IMR-90 (cell line): ENCODE results near the gene HYOU1. TPM values are rescaled to one million over a fixed set of nuclear protein-coding genes. Genes with fewer than 3 reads are reported as not detected.
"Not testable (repeated sequence)": the region's sequence is repeated elsewhere in the genome, so short reads cannot be mapped to it uniquely, and the experiment has no call there.

Source experiments
- ATAC-seq: fragments of 200-7000 bp; cut with Tn5 transposase; 2 replicates; pipeline ENCODE4 v1.9.1; 2020; ENCODE audit warnings: low read depth, mild to moderate bottlenecking, moderate library complexity
- BruUV-seq: library from RNA; stranded (reverse); fragments of 400-500 nt; replicated peaks from 2 replicates; lab custom pipeline; 2021; lab: Mats Ljungman, UMichigan
- CTCF ChIA-PET: fragments of 300-600 bp; formaldehyde crosslinking; extraction: SDS; loops from one replicate; lab custom pipeline; 2021; ENCODE audit warnings: antibody characterized with exemption; lab: Yijun Ruan, JAX
- POLR2A ChIA-PET: fragments of 300-600 bp; sonication (Branson Sonifier 250); formaldehyde crosslinking; loops from one replicate; lab custom pipeline; 2022; ENCODE audit warnings: antibody characterized with exemption; ENCODE audit not compliant: unreplicated experiment; lab: Charles Lee
- DNase-seq: peaks from one replicate; pipeline ENCODE4 v3.0.0; 2013
- H2AFZ ChIP-seq: replicated peaks from 2 replicates; pipeline ENCODE3; 2013; ENCODE audit warnings: low read length, mild to moderate bottlenecking; ENCODE audit not compliant: poor library complexity
- H2AK5ac ChIP-seq: 2 replicates; pipeline ENCODE4 v1.6.1; 2013; ENCODE audit warnings: low read depth, low read length, inconsistent platforms
- H2AK9ac ChIP-seq: replicated peaks from 2 replicates; pipeline ENCODE3; 2013; ENCODE audit warnings: mild to moderate bottlenecking, low read depth, low read length, moderate library complexity; ENCODE audit not compliant: poor library complexity
- H2BK120ac ChIP-seq: 2 replicates; pipeline ENCODE4 v1.6.1; 2013; ENCODE audit warnings: low read depth, low read length, inconsistent platforms
- H2BK15ac ChIP-seq: 3 replicates; pipeline ENCODE4 v1.6.1; 2013; ENCODE audit warnings: low read depth, low read length, inconsistent platforms
- H2BK20ac ChIP-seq: 2 replicates; pipeline ENCODE4 v1.6.1; 2013; ENCODE audit warnings: low read depth, mild to moderate bottlenecking, inconsistent platforms, low read length, moderate library complexity
- H2BK5ac ChIP-seq: 2 replicates; pipeline ENCODE4 v1.6.1; 2013; ENCODE audit warnings: mild to moderate bottlenecking, low read depth, low read length, inconsistent platforms; ENCODE audit not compliant: poor library complexity, severe bottlenecking
- H3K14ac ChIP-seq: replicated peaks from 2 replicates; pipeline ENCODE4 v1.6.1; 2013; ENCODE audit warnings: low read depth, low read length, inconsistent platforms
- H3K18ac ChIP-seq: 2 replicates; pipeline ENCODE4 v1.6.1; 2013; ENCODE audit warnings: low read depth, low read length, control low read depth
- H3K23ac ChIP-seq: 2 replicates; pipeline ENCODE4 v1.6.1; 2013; ENCODE audit warnings: low read depth, low read length, inconsistent platforms
- H3K27ac ChIP-seq: 2 replicates; pipeline ENCODE4 v1.5.1; 2013; ENCODE audit warnings: mild to moderate bottlenecking, control low read depth, low read length; ENCODE audit not compliant: insufficient read depth
- H3K27me3 ChIP-seq: 2 replicates; pipeline ENCODE4 v1.6.1; 2013; ENCODE audit warnings: low read length; ENCODE audit not compliant: control insufficient read depth, insufficient read depth
- H3K36me3 ChIP-seq: 2 replicates; pipeline ENCODE4 v1.6.1; 2013; ENCODE audit warnings: low read length, mixed read lengths; ENCODE audit not compliant: control insufficient read depth, insufficient read depth
- H3K4ac ChIP-seq: 2 replicates; pipeline ENCODE4 v1.6.1; 2013; ENCODE audit warnings: low read depth, low read length, inconsistent platforms
- H3K4me1 ChIP-seq: 2 replicates; pipeline ENCODE4 v1.6.1; 2013; ENCODE audit warnings: low read length, mixed read lengths; ENCODE audit not compliant: control insufficient read depth, insufficient read depth
- H3K4me2 ChIP-seq: 2 replicates; pipeline ENCODE4 v1.6.1; 2013; ENCODE audit warnings: low read depth, mild to moderate bottlenecking, control low read depth, low read length, moderate library complexity
- H3K4me3 ChIP-seq: 2 replicates; pipeline ENCODE4 v1.5.1; 2013; ENCODE audit warnings: low read depth, mild to moderate bottlenecking, control low read depth, low read length, moderate library complexity; ENCODE audit not compliant: insufficient read depth
- H3K56ac ChIP-seq: 2 replicates; pipeline ENCODE4 v1.6.1; 2013; ENCODE audit warnings: low read length, inconsistent platforms; ENCODE audit not compliant: insufficient read depth; ENCODE audit errors: extremely low read depth
- H3K79me1 ChIP-seq, 2 experiments: 2 replicates each; pipeline ENCODE4 v1.6.1; 2013; ENCODE audit warnings: low read length in 2 of 2, inconsistent platforms in 1 of 2, low read depth in 1 of 2
- H3K9ac ChIP-seq: 2 replicates; pipeline ENCODE4 v1.6.1; 2013; ENCODE audit warnings: low read depth, low read length, control low read depth
- H3K9me1 ChIP-seq: 2 replicates; pipeline ENCODE4 v1.6.1; 2013; ENCODE audit warnings: low read length, inconsistent platforms; ENCODE audit not compliant: insufficient read depth
- H3K9me3 ChIP-seq: 2 replicates; pipeline ENCODE4 v1.6.1; 2013; ENCODE audit warnings: low read length; ENCODE audit not compliant: control insufficient read depth, insufficient read depth
- H4K20me1 ChIP-seq: 2 replicates; pipeline ENCODE4 v1.6.1; 2013; ENCODE audit warnings: low read length, inconsistent platforms; ENCODE audit not compliant: insufficient read depth
- H4K5ac ChIP-seq: 2 replicates; pipeline ENCODE4 v1.6.1; 2013; ENCODE audit warnings: mild to moderate bottlenecking, low read depth, low read length, control low read depth
- H4K8ac ChIP-seq, 2 experiments: 2 replicates each; pipeline ENCODE4 v1.6.1; 2013; ENCODE audit warnings: low read depth in 2 of 2, low read length in 2 of 2, control low read depth in 1 of 2, inconsistent platforms in 1 of 2
- H4K91ac ChIP-seq: 2 replicates; pipeline ENCODE4 v1.6.1; 2013; ENCODE audit warnings: low read depth, low read length, inconsistent platforms; ENCODE audit not compliant: insufficient read depth
- WGBS, 2 experiments: methylation state at CpG; one replicate each; pipeline versions ENCODE4 v1.1.5 to v1.1.7; 2013; ENCODE audit warnings: missing lambda C conversion rate in 2 of 2; ENCODE audit not compliant: insufficient read length in 1 of 2; ENCODE audit errors: extremely low coverage in 2 of 2; 5-methylcytosine and 5-hydroxymethylcytosine counted together
- dilution Hi-C: fragments of 300-500 bp; cut with HindIII; formaldehyde crosslinking; loops from one replicate; pipeline ENCODE4 v1.14.3; 2018; ENCODE audit warnings: low sequenced_read_pairs; ENCODE audit not compliant: unreplicated experiment
- in situ Hi-C: fragments of 300-500 bp; cut with MboI; formaldehyde crosslinking; loops from 3 replicates; pipeline ENCODE4 v1.14.3; 2019; ENCODE audit warnings: low sequenced_read_pairs, inconsistent platforms, mixed read lengths
- intact Hi-C: fragments of 100-400 bp; cut with micrococcal nuclease; formaldehyde crosslinking; loops from 2 replicates; pipeline ENCODE4 v1.10.0; 2022
- polyA plus RNA-seq, 3 experiments: library from polyadenylated mRNA; depleted of rRNA; stranded (reverse); fragments of >200 nt; gene quantifications; 2 replicates each; pipeline ENCODE4 v1.2.3, GENCODE V29; 2012; ENCODE audit warnings: low replicate concordance in 1 of 3
- total RNA-seq: library from RNA; depleted of rRNA; stranded (reverse); fragments of >200 nt; gene quantifications from 2 replicates; pipeline ENCODE4 v1.2.3, GENCODE V29; 2012

Gene HYOU1
- total and polyA plus RNA-seq, 2 of the 4 experiments (the other 2 are of a cell fraction) = 117 to 181 TPM

GRCh38 chr11:119103161-119103664, 46.2 kb upstream of the HYOU1 start:
- DNase-seq, H3K9ac ChIP-seq, ATAC-seq, BruUV-seq, H3K27me3 ChIP-seq, H3K4me1 ChIP-seq, H3K14ac ChIP-seq, H2BK5ac ChIP-seq, H3K36me3 ChIP-seq, H3K4me2 ChIP-seq, H3K23ac ChIP-seq, H3K4me3 ChIP-seq, dilution Hi-C loops, H2BK120ac ChIP-seq, H3K56ac ChIP-seq, H3K18ac ChIP-seq, H2BK20ac ChIP-seq, H4K20me1 ChIP-seq, H2BK15ac ChIP-seq, H3K9me3 ChIP-seq: not testable (repeated sequence)
- CTCF ChIA-PET = interaction anchor here (0.8 to 1.8 kb wide), 2 partner anchors 18 to 235 kb away, joined by 3 to 9 read pairs; no protein-coding TSS in a partner anchor
- intact Hi-C loops (loop anchor here (2.0 to 10.0 kb wide), 2 partner anchors 94 to 372 kb away; no protein-coding TSS in a partner anchor), in situ Hi-C loops (loop anchor here (5.0 kb wide), 1 partner anchor 94 kb away; no protein-coding TSS in a partner anchor)
- peak overlapping the region; percentile 35 for H2AFZ ChIP-seq
- peak overlapping the region in 1 of 2 experiments; percentile 83; a peak in 3 of 4 replicates for H4K8ac ChIP-seq
- peak overlapping the region; percentile 38 for H4K91ac ChIP-seq
- peak overlapping the region; percentile 18; the same call in 1 of the 2 replicates for H4K5ac ChIP-seq
- peak overlapping the region; percentile 94 for H2AK9ac ChIP-seq
- H3K79me1 ChIP-seq = peaks cover 27 to 57% of the 10 kb centered on the region in 2 experiments
- WGBS, 2 experiments = 88% methylated on average over 5 of the region's 18 CpGs; no CpG with 5 or more reads in 1 of the 2 experiments
- H2AK5ac ChIP-seq = peak overlapping the region; percentile 78
- H3K4ac ChIP-seq = peak overlapping the region; percentile 82
- POLR2A ChIA-PET = interaction anchor here (0.7 to 1.5 kb wide), 2 partner anchors 19 to 235 kb away, joined by 6 to 9 read pairs; partner anchors contain the start of gene HMBS
- H3K27ac ChIP-seq = peak overlapping the region; percentile 13; the same call in 1 of the 2 replicates
- H3K9me1 ChIP-seq = peaks cover 18% of the 10 kb centered on the region
